Fibroblast of lung (primary cell): ENCODE results near the gene NUP133.

Experiments
- CTCF ChIP-seq, 2 donors: IDR thresholded peaks in 1 of 2; conservative IDR thresholded peaks in 1 of 2; 1 replicate in 1 of 2; 2 replicates in 1 of 2; pipeline ENCODE4 v1.5.1; 2011 to 2012; ENCODE audit warnings: low read length in 2 of 2, control low read depth in 1 of 2, inconsistent platforms in 1 of 2, low read depth in 1 of 2, mild to moderate bottlenecking in 1 of 2
- EZH2 ChIP-seq: IDR thresholded peaks from 2 replicates; pipeline ENCODE4 v1.5.1; 2012; ENCODE audit warnings: low read length, control low read depth, mild to moderate bottlenecking; ENCODE audit errors: missing control alignments

GRCh38 chr1:229553621-229554130 lies 45.5 kb upstream of the NUP133 start:
- no peak for TF ChIP-seq CTCF (conservative IDR thresholded peaks at IDR 0.05 in 1 of 2, IDR thresholded peaks at IDR 0.05 in 1 of 2; ENCODE audit: low read depth in 1 of 2, low read length in 2 of 2)
- no peak for TF ChIP-seq EZH2
